WTC11 (cell line): Measurements from ENCODE around the gene P2RY11. TPM values are rescaled to one million over a fixed set of nuclear protein-coding genes. Genes with fewer than 3 reads are reported as not detected.

Source experiments
- ATAC-seq: fragments of 200-7000 bp; cut with Tn5 transposase; 2 replicates; pipeline ENCODE4 v1.10.0; 2021; ENCODE audit warnings: mild to moderate bottlenecking, moderate library complexity
- CTCF ChIA-PET: fragments of 300-600 bp; sonication (Branson Sonifier 250); formaldehyde crosslinking; loops from one replicate; lab custom pipeline; 2021; ENCODE audit warnings: antibody characterized with exemption; lab: Charles Lee
- POLR2A ChIA-PET: fragments of 350-600 bp; sonication (Branson Sonifier 250); formaldehyde crosslinking; loops from one replicate; lab custom pipeline; 2021; ENCODE audit warnings: antibody characterized with exemption; lab: Charles Lee
- DNase-seq: peaks from one replicate; pipeline ENCODE4 v3.0.0; 2021; ENCODE audit warnings: low spot score
- H3K27ac Mint-ChIP-seq: 2 replicates; pipeline ENCODE4 v1.8.0; 2021; ENCODE audit warnings: mixed read lengths
- H3K27me3 Mint-ChIP-seq: 2 replicates; pipeline ENCODE4 v1.8.0; 2021; ENCODE audit warnings: low read depth, mild to moderate bottlenecking, moderate library complexity, mixed read lengths
- H3K36me3 Mint-ChIP-seq: 2 replicates; pipeline ENCODE4 v1.8.0; 2021; ENCODE audit warnings: mixed read lengths
- H3K4me1 Mint-ChIP-seq: 2 replicates; pipeline ENCODE4 v1.8.0; 2022; ENCODE audit warnings: mixed read lengths
- H3K4me3 Mint-ChIP-seq: 2 replicates; pipeline ENCODE4 v1.8.0; 2021; ENCODE audit warnings: mild to moderate bottlenecking, moderate library complexity, mixed read lengths
- H3K9me3 Mint-ChIP-seq: 2 replicates; pipeline ENCODE4 v1.8.0; 2021; ENCODE audit warnings: mixed read lengths
- FOXK1 ChIP-seq: sonication (generic); formaldehyde crosslinking; IDR thresholded peaks from 2 replicates; pipeline ENCODE4 v1.8.0; 2022; ENCODE audit warnings: mild to moderate bottlenecking, moderate library complexity, missing genetic modification reagents
- GRHL2 ChIP-seq: fragments of 250-450 bp; sonication (Bioruptor Pico); IDR thresholded peaks from 2 replicates; pipeline ENCODE4 v1.8.0; 2022; ENCODE audit warnings: mild to moderate bottlenecking, moderate library complexity; ENCODE audit not compliant: insufficient replicate concordance, severe bottlenecking
- IRF2 ChIP-seq: sonication (generic); formaldehyde crosslinking; IDR thresholded peaks from 2 replicates; pipeline ENCODE4 v1.8.0; 2022; ENCODE audit warnings: low read depth, missing genetic modification reagents, borderline replicate concordance
- JUN ChIP-seq: sonication (generic); formaldehyde crosslinking; IDR thresholded peaks from 2 replicates; pipeline ENCODE4 v1.8.0; 2023; ENCODE audit warnings: mild to moderate bottlenecking, missing genetic modification reagents
- RELA ChIP-seq: sonication (generic); formaldehyde crosslinking; IDR thresholded peaks from 2 replicates; pipeline ENCODE4 v1.8.1; 2022; ENCODE audit warnings: missing genetic modification reagents, mild to moderate bottlenecking, borderline replicate concordance
- SOX15 ChIP-seq: fragments of 250-450 bp; sonication (Bioruptor Pico); IDR thresholded peaks from 2 replicates; pipeline ENCODE4 v1.9.0; 2021; ENCODE audit warnings: mild to moderate bottlenecking
- ZNF121 ChIP-seq: sonication (generic); formaldehyde crosslinking; IDR thresholded peaks from 2 replicates; pipeline ENCODE4 v1.8.0; 2023; ENCODE audit warnings: missing genetic modification reagents
- ZNF232 ChIP-seq: sonication (generic); formaldehyde crosslinking; IDR thresholded peaks from 2 replicates; pipeline ENCODE4 v1.8.0; 2022; ENCODE audit warnings: mild to moderate bottlenecking, missing genetic modification reagents
- ZNF317 ChIP-seq: sonication (generic); formaldehyde crosslinking; IDR thresholded peaks from 2 replicates; pipeline ENCODE4 v1.8.1; 2023; ENCODE audit warnings: low read depth, mild to moderate bottlenecking, moderate library complexity, missing genetic modification reagents, borderline replicate concordance
- ZNF423 ChIP-seq: fragments of 250-450 bp; sonication (Bioruptor Pico); IDR thresholded peaks from 2 replicates; pipeline ENCODE4 v2.1.2; 2022; ENCODE audit warnings: mild to moderate bottlenecking, moderate library complexity
- ZNF671 ChIP-seq: fragments of 250-450 bp; sonication (Bioruptor Pico); IDR thresholded peaks from 2 replicates; pipeline ENCODE4 v1.8.0; 2021; ENCODE audit warnings: mild to moderate bottlenecking
- total RNA-seq: library from RNA; stranded (reverse); gene quantifications from 3 replicates; pipeline ENCODE4 v1.2.3, GENCODE V29; 2021
- TF ChIP-seq, protein P1 (sequence below): sonication (generic); formaldehyde crosslinking; IDR thresholded peaks from 2 replicates; pipeline ENCODE4 v1.8.0; 2022; ENCODE audit warnings: mild to moderate bottlenecking, missing genetic modification reagents
- TF ChIP-seq, protein P2 (sequence below): sonication (generic); formaldehyde crosslinking; IDR thresholded peaks from 2 replicates; pipeline ENCODE4 v1.8.1; 2023; ENCODE audit warnings: mild to moderate bottlenecking, missing genetic modification reagents
- TF ChIP-seq, protein P3 (sequence below): sonication (generic); formaldehyde crosslinking; IDR thresholded peaks from 2 replicates; pipeline ENCODE4 v1.8.1; 2023; ENCODE audit warnings: mild to moderate bottlenecking, missing genetic modification reagents, borderline replicate concordance
- TF ChIP-seq, protein P4 (sequence below): sonication (generic); formaldehyde crosslinking; IDR thresholded peaks from 2 replicates; pipeline ENCODE4 v1.8.1; 2022; ENCODE audit warnings: missing genetic modification reagents, borderline replicate concordance
- TF ChIP-seq, protein P5 (sequence below): sonication (generic); formaldehyde crosslinking; IDR thresholded peaks from 2 replicates; pipeline ENCODE4 v1.8.1; 2022; ENCODE audit warnings: mild to moderate bottlenecking, missing genetic modification reagents, moderate library complexity, borderline replicate concordance

P2RY11 gene
- total RNA-seq, 1 experiment from 2014 or later: 21.0 TPM

DNA sequence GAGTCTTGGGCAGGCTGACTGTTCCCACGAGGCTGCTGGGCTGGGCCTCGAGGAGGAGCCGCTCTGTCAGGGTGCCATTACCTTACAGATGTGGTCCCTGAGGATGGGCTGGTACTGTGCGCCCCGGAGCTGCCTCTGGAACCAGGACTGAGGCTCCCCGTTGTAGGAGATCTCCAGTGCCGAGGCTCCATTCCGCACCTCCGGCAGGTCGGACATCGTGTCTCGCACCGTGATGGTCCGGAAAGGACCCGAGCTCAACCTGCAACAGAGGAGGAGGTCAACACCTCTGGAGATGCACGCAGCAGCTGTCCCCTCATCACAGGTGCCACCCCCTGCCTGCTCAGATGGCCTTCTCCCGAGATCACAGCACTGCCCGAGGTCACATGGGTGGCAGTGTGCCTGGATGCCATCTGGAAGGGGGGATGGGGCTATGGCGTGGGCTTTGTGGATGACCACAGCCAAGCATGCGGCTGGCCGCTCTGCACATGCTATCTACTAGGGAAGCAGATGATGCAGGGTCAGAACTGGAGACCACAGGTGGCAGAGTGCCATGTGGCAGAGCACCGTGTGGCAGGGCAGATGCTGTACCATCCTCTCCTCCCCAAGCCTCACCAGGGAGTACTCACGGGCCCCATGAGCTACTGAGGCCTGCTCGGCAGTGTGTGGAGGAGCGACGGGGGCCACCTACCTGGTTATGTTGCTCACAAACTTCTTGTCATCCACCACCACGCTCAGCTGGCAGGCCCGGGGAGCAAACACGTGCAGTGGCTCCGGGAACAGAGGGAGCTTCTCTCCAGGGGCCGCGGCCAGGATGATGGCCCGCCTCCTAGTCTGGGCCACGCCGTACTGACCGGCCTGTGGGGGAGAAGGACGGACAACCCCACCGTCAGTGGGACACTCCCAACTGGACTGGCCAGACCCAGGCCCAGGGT lies 26.5 kb downstream of the P2RY11 start:
- no peak for DNase-seq
- ChIA-PET POLR2A (no interaction called here), CTCF (no interaction called here)
- Mint-ChIP-seq H3K4me1 (no peaks in the 10 kb centered on the region), H3K27ac (no peak overlapping the region), H3K4me3 (no peak overlapping the region), H3K27me3 (no peaks in the 10 kb centered on the region), H3K9me3 (no peaks in the 10 kb centered on the region), H3K36me3 (peaks cover 59% of the 10 kb centered on the region)
- TF ChIP-seq ZNF232: no peak
- TF ChIP-seq, protein P1, sequence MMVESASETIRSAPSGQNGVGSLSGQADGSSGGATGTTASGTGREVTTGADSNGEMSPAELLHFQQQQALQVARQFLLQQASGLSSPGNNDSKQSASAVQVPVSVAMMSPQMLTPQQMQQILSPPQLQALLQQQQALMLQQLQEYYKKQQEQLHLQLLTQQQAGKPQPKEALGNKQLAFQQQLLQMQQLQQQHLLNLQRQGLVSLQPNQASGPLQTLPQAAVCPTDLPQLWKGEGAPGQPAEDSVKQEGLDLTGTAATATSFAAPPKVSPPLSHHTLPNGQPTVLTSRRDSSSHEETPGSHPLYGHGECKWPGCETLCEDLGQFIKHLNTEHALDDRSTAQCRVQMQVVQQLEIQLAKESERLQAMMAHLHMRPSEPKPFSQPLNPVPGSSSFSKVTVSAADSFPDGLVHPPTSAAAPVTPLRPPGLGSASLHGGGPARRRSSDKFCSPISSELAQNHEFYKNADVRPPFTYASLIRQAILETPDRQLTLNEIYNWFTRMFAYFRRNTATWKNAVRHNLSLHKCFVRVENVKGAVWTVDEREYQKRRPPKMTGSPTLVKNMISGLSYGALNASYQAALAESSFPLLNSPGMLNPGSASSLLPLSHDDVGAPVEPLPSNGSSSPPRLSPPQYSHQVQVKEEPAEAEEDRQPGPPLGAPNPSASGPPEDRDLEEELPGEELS: no peak
- no peak for TF ChIP-seq RELA
- TF ChIP-seq SOX15 (CRISPR knock-in tag): no peak
- TF ChIP-seq ZNF671 (CRISPR knock-in tag): no peak
- TF ChIP-seq GRHL2 (CRISPR knock-in tag): no peak
- TF ChIP-seq, protein P2, sequence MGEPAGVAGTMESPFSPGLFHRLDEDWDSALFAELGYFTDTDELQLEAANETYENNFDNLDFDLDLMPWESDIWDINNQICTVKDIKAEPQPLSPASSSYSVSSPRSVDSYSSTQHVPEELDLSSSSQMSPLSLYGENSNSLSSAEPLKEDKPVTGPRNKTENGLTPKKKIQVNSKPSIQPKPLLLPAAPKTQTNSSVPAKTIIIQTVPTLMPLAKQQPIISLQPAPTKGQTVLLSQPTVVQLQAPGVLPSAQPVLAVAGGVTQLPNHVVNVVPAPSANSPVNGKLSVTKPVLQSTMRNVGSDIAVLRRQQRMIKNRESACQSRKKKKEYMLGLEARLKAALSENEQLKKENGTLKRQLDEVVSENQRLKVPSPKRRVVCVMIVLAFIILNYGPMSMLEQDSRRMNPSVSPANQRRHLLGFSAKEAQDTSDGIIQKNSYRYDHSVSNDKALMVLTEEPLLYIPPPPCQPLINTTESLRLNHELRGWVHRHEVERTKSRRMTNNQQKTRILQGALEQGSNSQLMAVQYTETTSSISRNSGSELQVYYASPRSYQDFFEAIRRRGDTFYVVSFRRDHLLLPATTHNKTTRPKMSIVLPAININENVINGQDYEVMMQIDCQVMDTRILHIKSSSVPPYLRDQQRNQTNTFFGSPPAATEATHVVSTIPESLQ (CRISPR knock-in tag): no peak
- no peak for TF ChIP-seq ZNF423 (CRISPR knock-in tag)
- no peak for TF ChIP-seq IRF2
- TF ChIP-seq JUN (CRISPR knock-in tag): no peak
- TF ChIP-seq, protein P3, sequence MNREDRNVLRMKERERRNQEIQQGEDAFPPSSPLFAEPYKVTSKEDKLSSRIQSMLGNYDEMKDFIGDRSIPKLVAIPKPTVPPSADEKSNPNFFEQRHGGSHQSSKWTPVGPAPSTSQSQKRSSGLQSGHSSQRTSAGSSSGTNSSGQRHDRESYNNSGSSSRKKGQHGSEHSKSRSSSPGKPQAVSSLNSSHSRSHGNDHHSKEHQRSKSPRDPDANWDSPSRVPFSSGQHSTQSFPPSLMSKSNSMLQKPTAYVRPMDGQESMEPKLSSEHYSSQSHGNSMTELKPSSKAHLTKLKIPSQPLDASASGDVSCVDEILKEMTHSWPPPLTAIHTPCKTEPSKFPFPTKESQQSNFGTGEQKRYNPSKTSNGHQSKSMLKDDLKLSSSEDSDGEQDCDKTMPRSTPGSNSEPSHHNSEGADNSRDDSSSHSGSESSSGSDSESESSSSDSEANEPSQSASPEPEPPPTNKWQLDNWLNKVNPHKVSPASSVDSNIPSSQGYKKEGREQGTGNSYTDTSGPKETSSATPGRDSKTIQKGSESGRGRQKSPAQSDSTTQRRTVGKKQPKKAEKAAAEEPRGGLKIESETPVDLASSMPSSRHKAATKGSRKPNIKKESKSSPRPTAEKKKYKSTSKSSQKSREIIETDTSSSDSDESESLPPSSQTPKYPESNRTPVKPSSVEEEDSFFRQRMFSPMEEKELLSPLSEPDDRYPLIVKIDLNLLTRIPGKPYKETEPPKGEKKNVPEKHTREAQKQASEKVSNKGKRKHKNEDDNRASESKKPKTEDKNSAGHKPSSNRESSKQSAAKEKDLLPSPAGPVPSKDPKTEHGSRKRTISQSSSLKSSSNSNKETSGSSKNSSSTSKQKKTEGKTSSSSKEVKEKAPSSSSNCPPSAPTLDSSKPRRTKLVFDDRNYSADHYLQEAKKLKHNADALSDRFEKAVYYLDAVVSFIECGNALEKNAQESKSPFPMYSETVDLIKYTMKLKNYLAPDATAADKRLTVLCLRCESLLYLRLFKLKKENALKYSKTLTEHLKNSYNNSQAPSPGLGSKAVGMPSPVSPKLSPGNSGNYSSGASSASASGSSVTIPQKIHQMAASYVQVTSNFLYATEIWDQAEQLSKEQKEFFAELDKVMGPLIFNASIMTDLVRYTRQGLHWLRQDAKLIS (CRISPR knock-in tag): no peak
- TF ChIP-seq, protein P4, sequence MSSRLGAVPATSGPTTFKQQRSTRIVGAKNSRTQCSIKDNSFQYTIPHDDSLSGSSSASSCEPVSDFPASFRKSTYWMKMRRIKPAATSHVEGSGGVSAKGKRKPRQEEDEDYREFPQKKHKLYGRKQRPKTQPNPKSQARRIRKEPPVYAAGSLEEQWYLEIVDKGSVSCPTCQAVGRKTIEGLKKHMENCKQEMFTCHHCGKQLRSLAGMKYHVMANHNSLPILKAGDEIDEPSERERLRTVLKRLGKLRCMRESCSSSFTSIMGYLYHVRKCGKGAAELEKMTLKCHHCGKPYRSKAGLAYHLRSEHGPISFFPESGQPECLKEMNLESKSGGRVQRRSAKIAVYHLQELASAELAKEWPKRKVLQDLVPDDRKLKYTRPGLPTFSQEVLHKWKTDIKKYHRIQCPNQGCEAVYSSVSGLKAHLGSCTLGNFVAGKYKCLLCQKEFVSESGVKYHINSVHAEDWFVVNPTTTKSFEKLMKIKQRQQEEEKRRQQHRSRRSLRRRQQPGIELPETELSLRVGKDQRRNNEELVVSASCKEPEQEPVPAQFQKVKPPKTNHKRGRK (CRISPR knock-in tag): no peak
- TF ChIP-seq FOXK1 (CRISPR knock-in tag): no peak
- no peak for TF ChIP-seq ZNF317 (CRISPR knock-in tag)
- TF ChIP-seq, protein P5, sequence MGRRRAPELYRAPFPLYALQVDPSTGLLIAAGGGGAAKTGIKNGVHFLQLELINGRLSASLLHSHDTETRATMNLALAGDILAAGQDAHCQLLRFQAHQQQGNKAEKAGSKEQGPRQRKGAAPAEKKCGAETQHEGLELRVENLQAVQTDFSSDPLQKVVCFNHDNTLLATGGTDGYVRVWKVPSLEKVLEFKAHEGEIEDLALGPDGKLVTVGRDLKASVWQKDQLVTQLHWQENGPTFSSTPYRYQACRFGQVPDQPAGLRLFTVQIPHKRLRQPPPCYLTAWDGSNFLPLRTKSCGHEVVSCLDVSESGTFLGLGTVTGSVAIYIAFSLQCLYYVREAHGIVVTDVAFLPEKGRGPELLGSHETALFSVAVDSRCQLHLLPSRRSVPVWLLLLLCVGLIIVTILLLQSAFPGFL (CRISPR knock-in tag): no peak
- TF ChIP-seq ZNF121 (CRISPR knock-in tag): no peak
- no peak for ATAC-seq
